Endodermal cell (in vitro differentiated cells): ENCODE results near the gene CBFB. TPM values are rescaled to one million over a fixed set of nuclear protein-coding genes. Genes with fewer than 3 reads are reported as not detected.
"Not testable (repeated sequence)": the region's sequence is repeated elsewhere in the genome, so short reads cannot be mapped to it uniquely, and the experiment has no call there.

Experiments used
- DNase-seq: peaks from one replicate; pipeline ENCODE4 v3.0.0-alpha.2; 2017
- H3K27ac ChIP-seq: 2 replicates; pipeline ENCODE4 v1.5.1; 2013; ENCODE audit warnings: mild to moderate bottlenecking, low read depth, low read length, moderate library complexity
- H3K27me3 ChIP-seq: 2 replicates; pipeline ENCODE4 v1.6.1; 2013; ENCODE audit warnings: mild to moderate bottlenecking, low read length, moderate library complexity; ENCODE audit not compliant: insufficient read depth, control insufficient read depth, poor library complexity, severe bottlenecking
- H3K36me3 ChIP-seq: 2 replicates; pipeline ENCODE4 v1.7.0; 2013; ENCODE audit warnings: mild to moderate bottlenecking, low read length, moderate library complexity; ENCODE audit not compliant: control insufficient read depth, insufficient read depth
- H3K4me1 ChIP-seq: one replicate; pipeline ENCODE4 v1.7.0; 2013; ENCODE audit warnings: low read length; ENCODE audit not compliant: control insufficient read depth, insufficient read depth
- H3K4me3 ChIP-seq: 2 replicates; pipeline ENCODE4 v1.5.1; 2013; ENCODE audit warnings: mild to moderate bottlenecking, low read length, moderate library complexity
- H3K9ac ChIP-seq: 2 replicates; pipeline ENCODE4 v1.6.1; 2013; ENCODE audit warnings: mild to moderate bottlenecking, low read length, moderate library complexity; ENCODE audit not compliant: poor library complexity, severe bottlenecking; ENCODE audit errors: extremely low read depth
- H3K9me3 ChIP-seq: 2 replicates; pipeline ENCODE4 v1.6.1; 2013; ENCODE audit warnings: mild to moderate bottlenecking, low read length, moderate library complexity; ENCODE audit not compliant: control insufficient read depth
- H3K27ac Mint-ChIP-seq: 2 replicates; pipeline ENCODE4 v1.8.0; 2020; ENCODE audit warnings: mixed read lengths
- H3K27me3 Mint-ChIP-seq: 2 replicates; pipeline ENCODE4 v1.8.0; 2021; ENCODE audit warnings: mild to moderate bottlenecking, mixed read lengths; ENCODE audit not compliant: insufficient read depth
- H3K36me3 Mint-ChIP-seq: 2 replicates; pipeline ENCODE4 v1.8.0; 2020; ENCODE audit warnings: low read depth, mixed read lengths
- H3K4me1 Mint-ChIP-seq: 2 replicates; pipeline ENCODE4 v1.8.0; 2020; ENCODE audit warnings: mixed read lengths
- H3K4me3 Mint-ChIP-seq: 2 replicates; pipeline ENCODE4 v1.8.0; 2020; ENCODE audit warnings: mild to moderate bottlenecking, moderate library complexity, mixed read lengths
- H3K9me3 Mint-ChIP-seq: 2 replicates; pipeline ENCODE4 v1.8.0; 2020; ENCODE audit warnings: mild to moderate bottlenecking, mixed read lengths
- WGBS, 2 experiments: methylation state at CpG; one replicate each; pipeline versions ENCODE4 v1.1.5 to v1.1.7; 2013; ENCODE audit warnings: missing lambda C conversion rate in 2 of 2, mixed read lengths in 1 of 2; ENCODE audit not compliant: insufficient coverage in 1 of 2, insufficient read length in 1 of 2; 5-methylcytosine and 5-hydroxymethylcytosine counted together
- total RNA-seq, 2 donors: library from RNA; stranded (reverse); fragmentation: NEBNext Ultra II Directional in 1 of 2; extraction: Animal tissue kit (Norgen Biotek cat#: 25700) in 1 of 2; gene quantifications; 2 replicates in 1 of 2; 3 replicates in 1 of 2; pipeline ENCODE4 v1.2.1, GENCODE V29; 2021
- TF ChIP-seq, protein P1 (sequence below): fragments of 200-600 bp; sonication (generic); conservative IDR thresholded peaks from 2 replicates; pipeline ENCODE4 v1.5.0; 2021; ENCODE audit warnings: antibody characterized with exemption, mild to moderate bottlenecking

CBFB gene
- total RNA-seq, 2 donors from 2014 or later: 93.9 to 95.2 TPM

DNA sequence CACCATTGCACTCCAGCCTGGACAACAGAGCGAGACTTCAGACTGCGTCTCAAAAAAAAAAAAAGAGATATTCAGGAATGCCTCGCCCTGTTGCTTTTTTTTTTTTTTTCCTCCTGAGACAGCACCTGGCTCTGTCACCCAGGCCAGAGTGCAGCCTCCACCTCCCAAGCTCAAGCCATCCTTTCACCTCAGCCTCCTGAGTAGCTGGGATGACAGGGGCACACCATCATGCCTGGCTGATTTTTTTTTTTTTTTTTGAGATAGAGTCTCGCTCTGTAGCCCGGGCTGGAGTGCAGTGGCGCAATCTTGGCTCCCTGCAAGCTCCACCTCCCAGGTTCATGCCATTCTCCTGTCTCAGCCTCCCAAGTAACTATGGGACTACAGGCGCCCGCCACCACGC, 88.8 kb downstream of the CBFB start:
- H3K9me3 ChIP-seq: no peaks in the 10 kb centered on the region
- Mint-ChIP-seq H3K27ac (no peak overlapping the region), H3K27me3 (no peaks in the 10 kb centered on the region), H3K4me1 (peaks cover 4% of the 10 kb centered on the region), H3K36me3 (peaks cover 30% of the 10 kb centered on the region), H3K9me3 (no peaks in the 10 kb centered on the region), H3K4me3 (no peak overlapping the region)
- H3K4me3 ChIP-seq: no peak overlapping the region
- H3K27me3 ChIP-seq: no peaks in the 10 kb centered on the region
- TF ChIP-seq, protein P1, sequence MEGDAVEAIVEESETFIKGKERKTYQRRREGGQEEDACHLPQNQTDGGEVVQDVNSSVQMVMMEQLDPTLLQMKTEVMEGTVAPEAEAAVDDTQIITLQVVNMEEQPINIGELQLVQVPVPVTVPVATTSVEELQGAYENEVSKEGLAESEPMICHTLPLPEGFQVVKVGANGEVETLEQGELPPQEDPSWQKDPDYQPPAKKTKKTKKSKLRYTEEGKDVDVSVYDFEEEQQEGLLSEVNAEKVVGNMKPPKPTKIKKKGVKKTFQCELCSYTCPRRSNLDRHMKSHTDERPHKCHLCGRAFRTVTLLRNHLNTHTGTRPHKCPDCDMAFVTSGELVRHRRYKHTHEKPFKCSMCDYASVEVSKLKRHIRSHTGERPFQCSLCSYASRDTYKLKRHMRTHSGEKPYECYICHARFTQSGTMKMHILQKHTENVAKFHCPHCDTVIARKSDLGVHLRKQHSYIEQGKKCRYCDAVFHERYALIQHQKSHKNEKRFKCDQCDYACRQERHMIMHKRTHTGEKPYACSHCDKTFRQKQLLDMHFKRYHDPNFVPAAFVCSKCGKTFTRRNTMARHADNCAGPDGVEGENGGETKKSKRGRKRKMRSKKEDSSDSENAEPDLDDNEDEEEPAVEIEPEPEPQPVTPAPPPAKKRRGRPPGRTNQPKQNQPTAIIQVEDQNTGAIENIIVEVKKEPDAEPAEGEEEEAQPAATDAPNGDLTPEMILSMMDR: no peak
- no peak overlapping the region for H3K9ac ChIP-seq
- H3K36me3 ChIP-seq: peaks cover 25% of the 10 kb centered on the region
- H3K27ac ChIP-seq: no peak overlapping the region
- 90% methylated on average over 6 of the region's 9 CpGs; no CpG with 5 or more reads in 1 of the 2 experiments for WGBS, 2 experiments
- DNase-seq: no peak
- H3K4me1 ChIP-seq: no peaks in the 10 kb centered on the region

DNA sequence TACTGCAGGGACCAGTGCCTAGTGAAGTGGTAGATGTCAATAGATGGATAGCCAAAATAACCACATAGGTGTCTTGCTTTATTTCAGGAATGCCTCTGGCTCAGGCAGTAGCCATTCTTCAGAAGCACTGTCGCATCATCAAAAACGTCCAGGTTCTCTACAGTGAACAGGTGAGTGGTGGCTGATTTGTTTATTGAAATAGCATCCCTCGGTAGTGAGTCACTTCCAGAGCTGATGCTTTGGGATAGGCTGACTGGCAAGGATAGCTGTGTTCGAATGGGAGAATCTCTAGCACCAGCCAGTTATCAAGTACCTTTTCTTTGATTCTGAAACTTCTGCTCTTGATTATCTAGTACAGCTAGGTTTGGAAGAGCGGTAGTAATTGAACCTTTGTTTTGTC, 91.1 kb downstream of the CBFB start:
- H3K27ac Mint-ChIP-seq: no peak overlapping the region
- no peaks in the 10 kb centered on the region for H3K4me1 ChIP-seq
- H3K36me3 ChIP-seq: peaks cover 42% of the 10 kb centered on the region
- H3K4me1 Mint-ChIP-seq: no peaks in the 10 kb centered on the region
- H3K4me3 Mint-ChIP-seq: no peak overlapping the region
- no peak overlapping the region for H3K4me3 ChIP-seq
- H3K27ac ChIP-seq: no peak overlapping the region
- no peaks in the 10 kb centered on the region for H3K9me3 ChIP-seq
- no peaks in the 10 kb centered on the region for H3K9me3 Mint-ChIP-seq
- peaks cover 38% of the 10 kb centered on the region for H3K36me3 Mint-ChIP-seq
- H3K9ac ChIP-seq: no peak overlapping the region
- H3K27me3 ChIP-seq: no peaks in the 10 kb centered on the region
- DNase-seq: no peak
- TF ChIP-seq, protein P1: no peak
- WGBS, 2 experiments: 93% methylated on average over 3 to 5 of the region's 5 CpGs
- no peaks in the 10 kb centered on the region for H3K27me3 Mint-ChIP-seq

DNA sequence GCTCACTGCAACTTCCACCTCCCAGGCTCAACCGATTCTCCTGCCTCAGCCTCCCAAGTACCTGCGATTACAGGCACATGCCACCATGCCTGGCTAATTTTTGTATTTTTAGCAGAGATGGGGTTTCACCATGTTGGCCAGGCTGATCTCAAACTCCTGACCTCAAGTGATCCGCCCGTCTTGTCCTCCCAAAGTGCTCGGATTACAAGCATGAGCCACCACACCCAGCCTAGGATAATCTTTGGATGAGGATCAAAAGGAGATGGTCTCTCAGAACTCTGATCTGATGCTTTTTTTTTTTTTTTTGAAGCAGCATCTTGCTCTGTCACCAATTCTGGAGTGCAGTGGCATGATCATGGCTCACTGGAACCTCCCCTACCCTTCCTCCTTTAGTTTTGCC, 93.8 kb downstream of the CBFB start:
- WGBS, 2 experiments: 98% methylated on average over 4 to 5 of the region's 5 CpGs
- H3K4me3 Mint-ChIP-seq, DNase-seq, H3K9ac ChIP-seq, H3K4me1 Mint-ChIP-seq, H3K27ac Mint-ChIP-seq, H3K27ac ChIP-seq, H3K27me3 ChIP-seq, H3K4me3 ChIP-seq, H3K4me1 ChIP-seq, H3K9me3 Mint-ChIP-seq, H3K27me3 Mint-ChIP-seq, H3K9me3 ChIP-seq: not testable (repeated sequence)
- H3K36me3 ChIP-seq: peaks cover 60% of the 10 kb centered on the region
- H3K36me3 Mint-ChIP-seq: peaks cover 43% of the 10 kb centered on the region

DNA sequence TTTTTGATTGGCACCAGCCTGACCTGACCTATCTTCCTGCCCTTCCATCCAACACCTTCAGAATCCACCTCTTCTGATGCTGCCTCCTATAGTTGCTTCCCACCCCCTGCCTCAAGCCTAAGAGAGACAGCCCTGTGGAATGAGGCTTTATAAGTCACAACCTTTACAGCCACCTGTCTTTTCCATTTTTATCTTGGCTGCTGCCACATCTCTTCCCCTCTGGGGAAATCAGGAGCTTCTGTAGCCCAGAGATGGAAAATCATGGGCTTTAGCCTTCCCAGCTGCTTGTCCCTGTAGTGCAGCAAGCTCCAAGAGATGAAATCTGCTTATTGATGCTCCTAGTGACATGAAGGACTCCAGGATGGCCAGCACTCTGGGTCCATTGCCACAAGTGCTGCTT, 99.5 kb downstream of the CBFB start:
- no peaks in the 10 kb centered on the region for H3K4me1 ChIP-seq
- Mint-ChIP-seq H3K4me3 (no peak overlapping the region), H3K36me3 (peaks cover 42% of the 10 kb centered on the region), H3K27me3 (no peaks in the 10 kb centered on the region), H3K27ac (no peak overlapping the region), H3K9me3 (no peaks in the 10 kb centered on the region), H3K4me1 (no peaks in the 10 kb centered on the region)
- no peak overlapping the region for H3K4me3 ChIP-seq
- no peak for DNase-seq
- no peaks in the 10 kb centered on the region for H3K27me3 ChIP-seq
- H3K27ac ChIP-seq: no peak overlapping the region
- H3K36me3 ChIP-seq: peaks cover 57% of the 10 kb centered on the region
- H3K9me3 ChIP-seq: no peaks in the 10 kb centered on the region
- H3K9ac ChIP-seq: no peak overlapping the region
- TF ChIP-seq, protein P1: no peak
